Aortic smooth muscle cell (primary cell): ENCODE measurements around the gene RPL3. TPM values are rescaled to one million over a fixed set of nuclear protein-coding genes. Genes with fewer than 3 reads are reported as not detected.

Experiments used
- total RNA-seq: library from RNA; depleted of rRNA; stranded (reverse); fragments of >200 nt; gene quantifications from 2 replicates; pipeline ENCODE4 v1.2.3, GENCODE V29; 2014

RPL3 gene
- total RNA-seq = 2,382 and 3,166 TPM in 2 replicates

DNA sequence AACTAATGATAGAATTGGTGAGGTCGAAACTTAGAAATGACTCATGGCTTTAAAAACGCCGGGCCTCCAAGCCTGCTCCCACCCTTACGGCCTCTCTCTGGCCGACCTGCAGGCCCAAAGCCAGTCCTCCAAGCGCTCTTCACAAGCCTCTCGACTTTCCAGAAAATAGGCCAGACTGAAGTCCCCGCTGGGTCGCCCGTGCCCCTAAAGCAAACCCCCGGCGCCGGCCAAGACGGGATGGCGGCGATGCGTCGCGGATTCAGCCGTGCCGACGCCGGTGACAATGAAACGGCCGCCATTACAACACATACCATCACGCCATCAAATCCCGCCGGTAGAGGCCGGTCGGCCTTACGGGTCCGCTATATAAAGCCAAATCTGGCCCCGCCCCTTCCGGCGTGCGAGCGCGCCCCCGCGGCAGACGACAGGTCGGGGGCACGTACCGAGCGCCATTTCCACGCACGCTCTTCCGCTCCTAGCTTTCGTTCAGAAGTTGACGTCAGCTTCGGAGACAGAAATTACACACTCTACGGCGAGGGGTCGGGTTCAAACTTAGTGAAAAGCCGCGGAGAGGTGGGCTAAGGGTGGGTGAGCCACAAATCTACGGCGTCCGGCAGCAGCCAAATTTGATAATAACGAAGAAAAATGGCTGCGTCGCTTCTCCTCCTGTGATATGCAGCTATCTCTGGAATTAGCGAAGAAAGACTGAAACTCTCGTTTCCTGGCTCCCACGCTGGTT lies at the start of gene RPL3:
Gene RPL3, minus strand, starts transcription at position 340 of the 739 bp plus-strand sequence. Its CDS starts 26 bp downstream, at position 314.

GRCh38 chr22:39349967-39350726 lies 30.7 kb upstream of the RPL3 start, which contains the start of gene SYNGR1:
Gene SYNGR1 (plus strand): TSS chr22:39349991. CDS start chr22:39350011, 20 bp downstream.

Other genes starting within 250 kb of the RPL3 start
- 10.4 and 11.0 TPM in 2 replicates for gene APOBEC3G, start 242.3 kb downstream of the RPL3 start, total RNA-seq
- gene APOBEC3H, start 222.4 kb downstream of the RPL3 start, total RNA-seq = 0.62 and 1.2 TPM in 2 replicates
- 6.2 and 8.2 TPM in 2 replicates for gene CBX7, start 166.9 kb downstream of the RPL3 start, total RNA-seq
- gene PDGFB, start 74.6 kb downstream of the RPL3 start, total RNA-seq = 1.1 and 1.3 TPM in 2 replicates
- 8.1 and 9.0 TPM in 2 replicates for gene SYNGR1, start 30.4 kb upstream of the RPL3 start, total RNA-seq
- 14.1 and 14.9 TPM in 2 replicates for gene TAB1, start 80.2 kb upstream of the RPL3 start, total RNA-seq
- gene MGAT3, start 137.4 kb upstream of the RPL3 start, total RNA-seq = 0.06 and 0.40 TPM in 2 replicates
- gene MIEF1, start 182.7 kb upstream of the RPL3 start, total RNA-seq = 14.7 and 17.3 TPM in 2 replicates
- gene ATF4, start 200.9 kb upstream of the RPL3 start, total RNA-seq = 111 and 141 TPM in 2 replicates
- 49.7 and 54.6 TPM in 2 replicates for gene RPS19BP1, start 213.1 kb upstream of the RPL3 start, total RNA-seq